A673 (cell line): ENCODE results near the gene GGA3.

Experiments
- EZH2 ChIP-seq: fragments of 200-600 bp; sonication (generic); IDR thresholded peaks from 2 replicates; pipeline ENCODE4 v1.6.1; 2017; ENCODE audit warnings: borderline replicate concordance, low read depth, mild to moderate bottlenecking, mixed read lengths, antibody characterized with exemption, low read length; ENCODE audit not compliant: poor library complexity, severe bottlenecking
- TF ChIP-seq, protein P1 (sequence below): fragments of 300-800, 200-600 bp; sonication (generic); conservative IDR thresholded peaks from 2 replicates; pipeline ENCODE4 v1.5.1; 2017; ENCODE audit warnings: low read depth, mild to moderate bottlenecking, antibody characterized with exemption, low read length, moderate library complexity, mixed read lengths

DNA sequence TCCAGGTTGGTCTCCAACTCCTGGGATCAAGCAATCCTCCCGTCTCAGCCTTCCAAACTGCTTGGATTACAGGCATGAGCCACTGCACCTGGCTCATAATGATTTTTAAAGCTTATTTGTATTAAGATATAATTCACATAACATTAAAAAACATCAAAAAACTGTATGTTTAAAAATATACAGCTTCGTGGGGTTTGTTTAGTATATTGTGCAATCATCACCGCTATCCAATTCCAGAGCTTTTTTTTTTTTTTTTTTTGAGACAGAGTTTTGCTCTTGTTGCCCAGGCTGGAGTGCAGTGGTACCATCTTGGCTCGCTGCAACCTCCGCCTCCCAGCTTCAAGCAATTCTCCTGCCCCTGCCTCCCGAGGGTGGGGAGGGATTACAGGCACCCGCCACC, 38.9 kb upstream of the GGA3 start:
- TF ChIP-seq, protein P1, sequence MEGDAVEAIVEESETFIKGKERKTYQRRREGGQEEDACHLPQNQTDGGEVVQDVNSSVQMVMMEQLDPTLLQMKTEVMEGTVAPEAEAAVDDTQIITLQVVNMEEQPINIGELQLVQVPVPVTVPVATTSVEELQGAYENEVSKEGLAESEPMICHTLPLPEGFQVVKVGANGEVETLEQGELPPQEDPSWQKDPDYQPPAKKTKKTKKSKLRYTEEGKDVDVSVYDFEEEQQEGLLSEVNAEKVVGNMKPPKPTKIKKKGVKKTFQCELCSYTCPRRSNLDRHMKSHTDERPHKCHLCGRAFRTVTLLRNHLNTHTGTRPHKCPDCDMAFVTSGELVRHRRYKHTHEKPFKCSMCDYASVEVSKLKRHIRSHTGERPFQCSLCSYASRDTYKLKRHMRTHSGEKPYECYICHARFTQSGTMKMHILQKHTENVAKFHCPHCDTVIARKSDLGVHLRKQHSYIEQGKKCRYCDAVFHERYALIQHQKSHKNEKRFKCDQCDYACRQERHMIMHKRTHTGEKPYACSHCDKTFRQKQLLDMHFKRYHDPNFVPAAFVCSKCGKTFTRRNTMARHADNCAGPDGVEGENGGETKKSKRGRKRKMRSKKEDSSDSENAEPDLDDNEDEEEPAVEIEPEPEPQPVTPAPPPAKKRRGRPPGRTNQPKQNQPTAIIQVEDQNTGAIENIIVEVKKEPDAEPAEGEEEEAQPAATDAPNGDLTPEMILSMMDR: no peak
- no peak for TF ChIP-seq EZH2
